GM18499 (cell line): Measurements from ENCODE around the gene USP32.
"Not testable (repeated sequence)": the region's sequence is repeated elsewhere in the genome, so short reads cannot be mapped to it uniquely, and the experiment has no call there.

Source experiments
- ATAC-seq: cut with Tn5 transposase; IDR thresholded peaks from one replicate; pipeline ENCODE4 v1.9.1; 2021; ENCODE audit warnings: moderate number of reproducible peaks; ENCODE audit not compliant: insufficient read depth, unreplicated experiment

The USP32 gene

DNA sequence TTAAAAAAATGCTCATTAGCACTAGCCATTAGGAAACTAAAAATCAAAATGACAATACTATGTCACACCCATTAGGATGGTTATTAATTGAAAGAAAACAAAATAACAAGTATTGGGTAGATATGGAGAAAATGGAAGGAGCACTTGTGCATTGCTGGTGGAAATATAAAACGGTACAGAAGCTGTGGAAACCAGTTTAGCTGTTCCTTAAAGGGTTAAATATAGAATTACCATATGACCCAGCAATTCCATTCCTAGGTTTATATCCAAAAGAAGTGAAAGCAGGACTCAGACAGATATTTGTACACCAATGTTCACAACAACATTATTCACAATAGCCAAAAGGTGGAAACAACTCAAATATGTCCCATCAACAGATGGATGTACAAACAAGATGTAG, 13.7 kb downstream of the USP32 start:
- ATAC-seq, result not testable (repeated sequence)

GRCh38 chr17:60372790-60373483, 19.0 kb downstream of the USP32 start:
- no peak for ATAC-seq

- ATAC-seq, result no peak
These were observed 20.0 kb downstream of the USP32 start for GRCh38 chr17:60371818-60372510.

DNA sequence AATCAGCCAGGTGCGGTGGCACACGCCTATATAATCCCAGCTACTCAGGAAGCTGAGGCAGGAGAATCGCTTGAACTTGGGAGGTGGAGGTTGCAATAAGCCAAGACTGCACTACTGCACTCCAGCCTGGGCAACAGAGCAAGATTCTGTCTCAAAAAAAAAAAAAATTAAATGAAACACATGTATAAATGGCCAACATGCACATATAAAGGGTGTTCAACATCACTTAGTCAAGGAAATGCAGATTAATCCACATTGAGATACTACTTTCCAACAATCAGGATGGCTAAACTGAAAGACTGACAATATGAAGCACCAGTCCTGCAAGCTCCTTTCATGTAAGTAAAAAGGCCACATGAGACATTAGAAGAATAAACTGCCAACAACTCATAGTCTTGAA, 20.5 kb downstream of the USP32 start:
- no peak for ATAC-seq

DNA sequence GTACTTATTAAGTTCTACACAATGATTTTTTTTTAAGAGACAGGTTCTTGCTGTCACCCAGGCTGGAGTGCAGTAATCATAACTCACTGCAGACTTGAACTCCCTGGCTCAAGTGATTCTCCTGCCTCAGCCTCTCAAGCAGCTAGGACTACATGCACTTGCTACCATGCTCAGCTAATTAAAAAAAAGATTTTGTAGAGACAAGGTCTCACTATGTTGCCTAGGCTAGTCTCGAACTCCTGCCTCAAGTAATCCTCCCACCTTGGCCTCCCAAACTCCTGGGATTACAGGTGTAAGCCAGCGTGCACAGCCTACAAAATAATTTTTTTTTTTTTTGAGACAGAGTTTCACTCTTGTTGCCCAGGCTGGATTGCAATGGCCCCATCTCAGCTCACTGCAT, 22.2 kb downstream of the USP32 start:
- no peak for ATAC-seq

GRCh38 chr17:60363700-60364405, 28.1 kb downstream of the USP32 start:
- ATAC-seq, result no peak

GRCh38 chr17:60362329-60362728, 29.6 kb downstream of the USP32 start:
- ATAC-seq, result no peak

GRCh38 chr17:60361889-60362288, 30.0 kb downstream of the USP32 start:
- no peak for ATAC-seq

DNA sequence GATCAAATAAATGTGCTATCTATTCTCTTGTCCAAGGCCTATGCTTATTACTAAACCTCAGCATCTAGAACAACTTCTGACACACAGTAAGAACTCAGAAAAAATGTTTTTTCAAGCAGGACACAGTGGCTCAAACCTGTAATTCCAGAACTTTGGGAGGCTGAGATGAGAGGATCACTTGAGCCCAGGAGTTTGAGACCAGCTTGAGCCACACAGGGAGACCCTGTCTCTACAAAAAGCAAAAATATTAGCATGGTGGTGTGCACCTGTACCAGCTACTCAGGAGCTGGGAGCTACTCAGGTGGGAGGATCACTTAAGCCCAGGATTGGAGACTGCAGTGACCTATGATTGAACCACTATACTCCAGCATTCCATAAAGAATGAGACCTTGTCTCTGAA, 32.5 kb downstream of the USP32 start:
- ATAC-seq, result no peak

DNA sequence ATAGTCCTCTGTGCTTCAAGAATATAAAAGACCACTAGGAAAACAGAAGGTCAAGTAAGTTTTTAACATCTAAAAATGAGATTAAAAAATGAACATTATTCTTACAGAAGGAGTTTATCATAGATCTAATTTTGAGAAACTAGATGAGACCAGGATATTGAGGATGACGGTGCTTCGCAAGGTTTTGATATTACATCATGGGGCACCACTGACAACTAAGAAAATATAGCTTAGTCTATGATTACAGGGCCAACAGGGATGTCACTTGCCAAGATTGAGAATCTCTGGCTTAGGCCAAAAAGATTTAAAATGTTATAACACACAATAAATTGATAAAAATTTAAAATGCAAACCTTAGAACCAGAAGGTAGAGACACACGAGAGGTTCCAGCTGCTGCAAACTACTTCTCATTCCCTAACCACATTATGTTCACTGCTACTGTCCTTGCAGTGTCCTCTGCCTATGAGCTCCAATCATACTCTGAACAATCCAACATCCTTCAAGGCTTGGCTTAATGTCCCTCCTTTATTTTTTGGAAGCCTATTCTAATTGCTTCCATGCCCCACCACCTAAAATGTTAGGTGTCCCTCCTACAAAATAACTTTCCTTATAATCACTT, 33.2 kb downstream of the USP32 start:
- ATAC-seq, result no peak

- ATAC-seq, result no peak
These were observed 35.0 kb downstream of the USP32 start for GRCh38 chr17:60356940-60357339.

GRCh38 chr17:60355663-60356594, 36.0 kb downstream of the USP32 start:
- ATAC-seq, result no peak

DNA sequence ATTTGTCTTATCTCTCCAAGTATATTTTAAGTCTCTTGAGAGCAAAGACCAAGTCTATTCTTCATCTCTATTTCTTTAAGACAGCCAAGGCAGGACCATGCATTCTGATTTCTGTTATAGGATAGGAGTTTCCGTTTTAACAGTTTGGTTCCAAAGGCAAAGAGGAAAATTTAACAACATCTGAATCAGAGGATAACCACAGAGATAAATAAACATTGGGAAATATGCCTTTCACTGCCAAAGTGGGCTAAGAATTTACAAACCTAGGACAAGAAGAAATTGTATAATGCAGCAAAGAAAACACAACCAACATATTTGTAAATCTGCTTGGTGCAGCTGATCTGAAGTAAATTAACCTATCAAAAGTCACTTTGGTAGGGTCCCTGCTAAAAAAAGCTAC, 37.7 kb downstream of the USP32 start:
- no peak for ATAC-seq

- ATAC-seq, result no peak
These were observed 38.2 kb downstream of the USP32 start for GRCh38 chr17:60353773-60354172.

DNA sequence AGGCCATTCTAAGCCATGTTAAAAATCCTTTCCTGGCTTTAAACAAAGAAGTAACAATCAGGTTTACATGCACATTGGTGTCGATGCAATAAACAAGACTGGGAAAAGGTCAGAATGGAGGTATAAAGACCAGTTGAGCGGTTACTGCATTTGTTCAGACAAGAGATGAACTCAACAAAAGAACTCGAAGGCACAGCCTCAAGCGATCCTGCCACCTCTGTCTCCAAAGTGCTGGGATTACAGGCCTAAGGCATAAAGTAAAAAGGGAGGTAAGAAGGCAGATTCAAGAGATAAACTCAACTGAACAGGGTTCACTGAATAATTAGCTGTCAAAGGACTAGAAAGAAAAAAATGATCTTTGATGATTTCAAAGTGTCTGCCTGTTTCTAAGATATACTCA, 39.4 kb downstream of the USP32 start:
- no peak for ATAC-seq

DNA sequence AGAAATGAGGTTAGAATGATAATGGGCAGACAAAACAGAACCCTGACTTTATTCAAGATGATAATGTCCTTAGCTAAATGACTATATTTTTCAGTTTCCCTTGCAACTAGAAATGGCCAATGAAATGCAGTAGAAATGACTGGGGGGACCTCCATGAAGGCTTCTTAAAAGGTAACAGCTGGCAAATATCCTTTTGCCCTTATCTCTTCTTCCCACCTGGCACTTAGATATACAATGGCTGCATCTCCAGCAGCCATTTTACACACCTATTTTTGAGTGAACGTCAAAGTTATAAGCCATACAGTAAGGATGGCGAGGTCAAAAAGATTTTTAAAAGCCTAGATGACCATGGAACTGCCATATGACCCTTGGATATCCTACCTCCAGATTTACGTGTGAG, 39.9 kb downstream of the USP32 start:
- no peak for ATAC-seq

GRCh38 chr17:60351012-60351695, 40.8 kb downstream of the USP32 start:
- ATAC-seq, result no peak

DNA sequence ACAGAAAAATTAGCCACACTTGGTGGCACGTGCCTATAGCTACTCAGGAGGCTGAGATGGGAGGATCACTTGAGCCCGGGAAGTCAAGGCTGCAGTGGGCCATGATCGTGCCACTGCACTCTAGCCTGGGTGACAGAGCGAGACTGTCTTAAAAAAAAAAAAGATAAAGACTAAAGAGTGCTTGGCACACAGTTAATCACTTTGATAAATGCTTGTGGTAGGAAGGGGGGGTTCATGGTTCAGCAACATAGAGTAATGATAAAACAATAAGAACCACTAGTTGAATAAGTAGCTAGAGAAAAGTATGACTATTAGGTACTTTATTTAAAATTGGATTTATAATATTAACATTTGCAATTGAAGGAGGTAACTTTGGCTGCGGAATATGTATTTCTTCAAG, 43.3 kb downstream of the USP32 start:
- no peak for ATAC-seq

- no peak for ATAC-seq
These were observed 46.7 kb downstream of the USP32 start for GRCh38 chr17:60345233-60345632.
